Fibroblast of lung (primary cell): ENCODE results near the gene ATP9B. TPM values are rescaled to one million over a fixed set of nuclear protein-coding genes. Genes with fewer than 3 reads are reported as not detected.

Experiments
- DNase-seq, 2 donors: peaks; one replicate each; pipeline versions ENCODE4 v3.0.0 to v3.0.0-alpha.2; 2010; ENCODE audit warnings: low read depth in 2 of 2
- H2AFZ ChIP-seq: 2 replicates; pipeline ENCODE4 v1.5.1; 2012; ENCODE audit warnings: low read length, control low read depth, inconsistent platforms
- H3K27ac ChIP-seq: 2 replicates; pipeline ENCODE4 v1.5.1; 2011; ENCODE audit warnings: low read length, control low read depth; ENCODE audit not compliant: insufficient read depth
- H3K27me3 ChIP-seq: 2 replicates; pipeline ENCODE4 v1.5.1; 2011; ENCODE audit warnings: mild to moderate bottlenecking, low read length; ENCODE audit not compliant: control insufficient read depth, insufficient read depth
- H3K36me3 ChIP-seq: 2 replicates; pipeline ENCODE4 v1.5.1; 2011; ENCODE audit warnings: low read length; ENCODE audit not compliant: control insufficient read depth, insufficient read depth
- H3K4me1 ChIP-seq: 2 replicates; pipeline ENCODE4 v1.5.1; 2011; ENCODE audit warnings: low read length; ENCODE audit not compliant: control insufficient read depth, insufficient read depth; ENCODE audit errors: extremely low read depth
- H3K4me2 ChIP-seq: 2 replicates; pipeline ENCODE4 v1.5.1; 2011; ENCODE audit warnings: low read length, control low read depth; ENCODE audit not compliant: insufficient read depth; ENCODE audit errors: extremely low read depth
- H3K4me3 ChIP-seq, 4 experiments: fragments of 200-600 bp in 1 of 4; sonication (generic) in 1 of 4; replicated peaks in 1 of 4; 2 replicates each; pipeline ENCODE4 v1.5.1; 2011 to 2016; ENCODE audit warnings: low read length in 4 of 4, low read depth in 3 of 4, mild to moderate bottlenecking in 3 of 4, control low read depth in 2 of 4, inconsistent platforms in 1 of 4, mixed read lengths in 1 of 4; ENCODE audit not compliant: insufficient read depth in 1 of 4; ENCODE audit errors: control extremely low read depth in 1 of 4
- H3K79me2 ChIP-seq: 2 replicates; pipeline ENCODE4 v1.5.1; 2012; ENCODE audit warnings: mild to moderate bottlenecking, low read length, inconsistent platforms; ENCODE audit not compliant: control insufficient read depth, insufficient read depth
- H3K9ac ChIP-seq: 2 replicates; pipeline ENCODE4 v1.5.1; 2011; ENCODE audit warnings: mild to moderate bottlenecking, low read length, control low read depth; ENCODE audit not compliant: insufficient read depth
- H3K9me3 ChIP-seq: 2 replicates; pipeline ENCODE4 v1.5.1; 2012; ENCODE audit warnings: low read depth, low read length; ENCODE audit not compliant: control insufficient read depth, insufficient read depth
- H4K20me1 ChIP-seq: 2 replicates; pipeline ENCODE4 v1.5.1; 2011; ENCODE audit warnings: low read length; ENCODE audit not compliant: control insufficient read depth, insufficient read depth; ENCODE audit errors: extremely low read depth
- EZH2 ChIP-seq: IDR thresholded peaks from 2 replicates; pipeline ENCODE4 v1.5.1; 2012; ENCODE audit warnings: low read length, control low read depth, mild to moderate bottlenecking; ENCODE audit errors: missing control alignments
- polyA plus RNA-seq, 2 donors: library from polyadenylated mRNA; depleted of rRNA in 1 of 2; stranded (reverse) in 1 of 2; unstranded in 1 of 2; fragments of >200 nt; gene quantifications; 2 replicates each; pipeline ENCODE4 v1.2.1, GENCODE V29; 2011 to 2012; ENCODE audit warnings: missing spikeins in 1 of 2
- total RNA-seq: library from RNA; depleted of rRNA; stranded (reverse); fragments of >200 nt; gene quantifications from 2 replicates; pipeline ENCODE4 v1.2.1, GENCODE V29; 2014
- TF ChIP-seq, protein P1 (sequence below), 2 donors: IDR thresholded peaks in 1 of 2; conservative IDR thresholded peaks in 1 of 2; 1 replicate in 1 of 2; 2 replicates in 1 of 2; pipeline ENCODE4 v1.5.1; 2011 to 2012; ENCODE audit warnings: low read length in 2 of 2, control low read depth in 1 of 2, inconsistent platforms in 1 of 2, low read depth in 1 of 2, mild to moderate bottlenecking in 1 of 2

ATP9B gene
- total and polyA plus RNA-seq, 2 donors (not counting 1 experiment from before 2014, with no cell fraction given): 11.2 to 27.7 TPM

DNA sequence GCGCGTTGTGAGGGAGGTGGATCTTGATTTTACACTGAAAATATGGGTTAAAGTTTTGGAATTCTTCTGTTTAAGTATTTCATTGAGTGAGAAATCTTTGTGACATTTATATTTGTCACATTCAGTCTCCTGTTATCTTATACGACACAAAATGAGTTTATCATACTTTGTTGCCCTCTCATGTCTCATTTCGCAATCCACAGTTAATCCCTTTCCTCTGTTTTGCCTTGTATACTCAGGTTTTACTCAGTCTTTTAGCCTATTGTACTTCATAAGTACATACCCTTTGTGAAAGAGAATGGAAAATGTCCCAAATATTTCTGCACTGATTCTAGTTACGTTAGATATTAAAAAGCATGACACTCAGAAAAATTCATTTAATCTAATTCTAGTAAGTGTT, 142.7 kb downstream of the ATP9B start:
- H3K27ac ChIP-seq: no peak overlapping the region
- DNase-seq: no peak
- H2AFZ ChIP-seq: no peak overlapping the region
- H3K4me1 ChIP-seq: no peaks in the 10 kb centered on the region
- no peaks in the 10 kb centered on the region for H3K9me3 ChIP-seq
- no peak overlapping the region for H3K4me2 ChIP-seq
- no peaks in the 10 kb centered on the region for H3K36me3 ChIP-seq
- no peaks in the 10 kb centered on the region for H4K20me1 ChIP-seq
- no peak overlapping the region for H3K9ac ChIP-seq
- no peaks in the 10 kb centered on the region for H3K79me2 ChIP-seq
- H3K27me3 ChIP-seq: no peaks in the 10 kb centered on the region
- H3K4me3 ChIP-seq: no peak overlapping the region
- no peak for TF ChIP-seq EZH2
- TF ChIP-seq, protein P1, sequence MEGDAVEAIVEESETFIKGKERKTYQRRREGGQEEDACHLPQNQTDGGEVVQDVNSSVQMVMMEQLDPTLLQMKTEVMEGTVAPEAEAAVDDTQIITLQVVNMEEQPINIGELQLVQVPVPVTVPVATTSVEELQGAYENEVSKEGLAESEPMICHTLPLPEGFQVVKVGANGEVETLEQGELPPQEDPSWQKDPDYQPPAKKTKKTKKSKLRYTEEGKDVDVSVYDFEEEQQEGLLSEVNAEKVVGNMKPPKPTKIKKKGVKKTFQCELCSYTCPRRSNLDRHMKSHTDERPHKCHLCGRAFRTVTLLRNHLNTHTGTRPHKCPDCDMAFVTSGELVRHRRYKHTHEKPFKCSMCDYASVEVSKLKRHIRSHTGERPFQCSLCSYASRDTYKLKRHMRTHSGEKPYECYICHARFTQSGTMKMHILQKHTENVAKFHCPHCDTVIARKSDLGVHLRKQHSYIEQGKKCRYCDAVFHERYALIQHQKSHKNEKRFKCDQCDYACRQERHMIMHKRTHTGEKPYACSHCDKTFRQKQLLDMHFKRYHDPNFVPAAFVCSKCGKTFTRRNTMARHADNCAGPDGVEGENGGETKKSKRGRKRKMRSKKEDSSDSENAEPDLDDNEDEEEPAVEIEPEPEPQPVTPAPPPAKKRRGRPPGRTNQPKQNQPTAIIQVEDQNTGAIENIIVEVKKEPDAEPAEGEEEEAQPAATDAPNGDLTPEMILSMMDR (conservative IDR thresholded peaks at IDR 0.05 in 1 of 2, IDR thresholded peaks at IDR 0.05 in 1 of 2; ENCODE audit: low read depth in 1 of 2, low read length in 2 of 2): no peak

DNA sequence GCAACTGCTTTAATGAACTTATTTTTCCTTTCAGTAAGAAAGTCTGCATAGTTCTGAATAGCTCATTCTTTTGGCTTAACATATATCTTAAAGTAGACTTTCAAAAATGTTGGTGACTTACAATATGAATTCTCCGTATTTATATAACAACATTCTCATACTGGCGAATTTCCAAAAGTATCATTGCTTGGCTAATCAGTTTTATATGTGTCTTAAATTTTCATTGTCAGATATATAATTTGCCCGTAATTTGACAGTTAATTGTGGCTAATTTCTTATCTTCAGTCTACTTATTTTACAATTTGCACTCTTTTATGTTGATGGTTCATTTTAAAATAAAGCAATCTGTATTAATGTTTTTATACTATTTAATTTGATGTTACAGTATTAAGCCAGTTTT, 144.9 kb downstream of the ATP9B start:
- H3K9me3 ChIP-seq: no peaks in the 10 kb centered on the region
- no peaks in the 10 kb centered on the region for H3K4me1 ChIP-seq
- no peak overlapping the region for H2AFZ ChIP-seq
- no peak overlapping the region for H3K9ac ChIP-seq
- no peaks in the 10 kb centered on the region for H4K20me1 ChIP-seq
- no peak for DNase-seq
- H3K27ac ChIP-seq: no peak overlapping the region
- no peaks in the 10 kb centered on the region for H3K36me3 ChIP-seq
- H3K4me2 ChIP-seq: no peak overlapping the region
- no peaks in the 10 kb centered on the region for H3K79me2 ChIP-seq
- H3K4me3 ChIP-seq: no peak overlapping the region
- TF ChIP-seq, protein P1 (conservative IDR thresholded peaks at IDR 0.05 in 1 of 2, IDR thresholded peaks at IDR 0.05 in 1 of 2; ENCODE audit: low read depth in 1 of 2, low read length in 2 of 2): no peak
- no peak for TF ChIP-seq EZH2
- no peaks in the 10 kb centered on the region for H3K27me3 ChIP-seq

DNA sequence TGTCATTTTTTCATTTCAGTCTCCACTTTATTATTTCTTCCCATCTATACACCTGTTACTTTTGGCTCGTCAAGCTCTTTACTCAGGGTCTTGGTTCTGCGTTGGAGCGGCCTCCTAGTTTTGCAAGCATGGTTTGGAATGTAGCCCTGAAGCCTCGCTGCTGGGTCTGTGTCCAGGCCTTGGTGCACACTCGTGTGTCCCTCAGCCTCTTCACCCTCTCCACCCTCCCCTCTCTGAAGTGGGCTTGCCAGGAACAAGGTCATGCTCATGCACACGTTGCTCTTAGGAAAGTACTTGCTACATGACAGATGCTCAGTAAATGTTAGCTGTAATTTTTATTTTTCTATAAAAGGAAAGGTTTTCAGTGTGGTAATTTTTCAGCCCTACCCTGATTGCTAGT, 147.0 kb downstream of the ATP9B start:
- H3K4me2 ChIP-seq: no peak overlapping the region

More for the DNA sequence above, 147.0 kb downstream of the ATP9B start:
- no peak overlapping the region for H2AFZ ChIP-seq
- H3K9me3 ChIP-seq: no peaks in the 10 kb centered on the region
- no peak for TF ChIP-seq EZH2
- TF ChIP-seq, protein P1 (conservative IDR thresholded peaks at IDR 0.05 in 1 of 2, IDR thresholded peaks at IDR 0.05 in 1 of 2; ENCODE audit: low read depth in 1 of 2, low read length in 2 of 2): no peak
- no peak overlapping the region for H3K9ac ChIP-seq
- DNase-seq: no peak
- no peaks in the 10 kb centered on the region for H3K36me3 ChIP-seq
- no peaks in the 10 kb centered on the region for H3K4me1 ChIP-seq
- no peaks in the 10 kb centered on the region for H3K79me2 ChIP-seq
- H3K27ac ChIP-seq: no peak overlapping the region
- H3K27me3 ChIP-seq: no peaks in the 10 kb centered on the region
- H4K20me1 ChIP-seq: no peaks in the 10 kb centered on the region
- H3K4me3 ChIP-seq: no peak overlapping the region
